Stomach smooth muscle (tissue), 2 donors: ENCODE results near the gene ATP8B3.

Experiments used
- H3K27ac ChIP-seq: one replicate; pipeline ENCODE4 v1.7.0; 2013; ENCODE audit warnings: mild to moderate bottlenecking, low read length, inconsistent platforms
- H3K27me3 ChIP-seq, 2 donors: one replicate each; pipeline ENCODE4 v1.7.0; 2013; ENCODE audit warnings: low read length in 2 of 2; ENCODE audit not compliant: insufficient read depth in 2 of 2, control insufficient read depth in 1 of 2
- H3K36me3 ChIP-seq, 2 donors: one replicate each; pipeline ENCODE4 v1.7.0; 2013; ENCODE audit warnings: low read length in 2 of 2; ENCODE audit not compliant: control insufficient read depth in 2 of 2, insufficient read depth in 2 of 2
- H3K4me1 ChIP-seq: one replicate; pipeline ENCODE4 v1.7.0; 2013; ENCODE audit warnings: low read length; ENCODE audit not compliant: control insufficient read depth, insufficient read depth
- H3K4me3 ChIP-seq, 2 donors: one replicate each; pipeline ENCODE4 v1.7.0; 2013; ENCODE audit warnings: low read length in 2 of 2
- H3K9ac ChIP-seq, 2 donors: one replicate each; pipeline ENCODE4 v1.7.0; 2013; ENCODE audit warnings: low read length in 2 of 2, mild to moderate bottlenecking in 1 of 2
- H3K9me3 ChIP-seq, 2 donors: one replicate each; pipeline ENCODE4 v1.7.0; 2013; ENCODE audit warnings: low read length in 2 of 2; ENCODE audit not compliant: control insufficient read depth in 2 of 2
- donor health status: healthy.
- donor health status: Pancreatic carcinoma.

ATP8B3 gene

DNA sequence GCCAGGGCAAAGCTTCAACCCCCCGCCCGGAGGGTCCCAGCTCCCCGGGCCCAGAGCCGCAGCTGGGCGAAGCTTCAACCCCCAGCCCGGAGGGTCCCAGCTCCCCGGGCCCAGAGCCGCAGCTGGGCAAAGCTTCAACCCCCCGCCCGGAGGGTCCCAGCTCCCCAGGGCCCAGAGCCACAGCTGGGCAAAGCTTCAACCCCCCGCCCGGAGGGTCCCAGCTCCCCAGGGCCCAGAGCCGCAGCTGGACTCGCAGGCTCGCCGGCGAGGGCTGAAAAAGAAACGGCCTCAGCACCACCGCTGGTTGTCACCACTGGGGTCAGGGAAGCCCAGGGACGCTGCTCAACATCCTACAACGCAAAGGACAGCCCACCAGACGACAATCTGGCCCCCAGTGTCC, 31.0 kb upstream of the ATP8B3 start:
- Histone ChIP-seq H3K9me3 (no peaks in the 10 kb centered on the region), H3K27me3 (no peaks in the 10 kb centered on the region), H3K4me3 (no peak overlapping the region), H3K27ac (no peak overlapping the region), H3K9ac (no peak overlapping the region), H3K4me1 (peaks cover 58% of the 10 kb centered on the region), H3K36me3 (peaks cover 0 to 7% of the 10 kb centered on the region in 2 donors)

DNA sequence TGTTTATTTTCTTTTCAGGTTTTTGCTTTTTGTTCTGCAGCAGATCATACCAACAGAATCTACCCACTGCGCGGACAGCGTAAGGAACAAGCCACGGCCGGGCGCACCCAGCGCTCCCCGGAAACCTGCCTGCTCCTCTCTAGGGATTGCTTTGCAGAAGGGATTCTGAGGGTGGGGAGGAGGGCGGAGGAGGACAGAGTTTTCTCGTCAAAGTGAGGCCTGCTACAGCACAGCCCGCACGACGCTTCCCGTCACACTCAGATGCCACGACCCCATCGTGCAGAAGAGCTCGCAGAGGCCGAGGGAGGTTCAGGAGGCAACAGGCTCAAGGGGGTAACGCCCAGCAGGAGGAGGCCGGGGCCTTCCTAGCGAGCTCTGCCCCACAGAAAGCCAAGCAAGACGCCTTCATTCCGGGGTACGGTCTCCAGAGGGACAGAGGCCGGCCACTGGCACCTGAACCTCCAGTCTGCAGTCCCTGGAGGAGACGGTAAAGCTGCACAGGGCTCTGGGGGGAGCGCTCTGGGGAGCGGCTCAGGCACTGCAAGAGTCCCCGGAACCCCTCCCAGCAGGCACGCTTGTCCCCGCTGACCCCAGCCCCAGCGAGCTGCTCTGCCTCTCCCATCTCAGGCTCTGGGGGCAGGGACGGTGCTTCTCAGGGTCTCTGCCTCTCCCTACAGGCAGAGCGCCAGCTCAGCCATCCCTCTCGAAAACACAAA, 29.3 kb upstream of the ATP8B3 start:
- Histone ChIP-seq H3K27ac (no peak overlapping the region), H3K27me3 (no peaks in the 10 kb centered on the region), H3K4me3 (peak overlapping the region in 1 of 2 donors; percentile 22), H3K9ac (no peak overlapping the region), H3K36me3 (peaks cover 0 to 7% of the 10 kb centered on the region in 2 donors), H3K9me3 (no peaks in the 10 kb centered on the region), H3K4me1 (peaks cover 57% of the 10 kb centered on the region)

DNA sequence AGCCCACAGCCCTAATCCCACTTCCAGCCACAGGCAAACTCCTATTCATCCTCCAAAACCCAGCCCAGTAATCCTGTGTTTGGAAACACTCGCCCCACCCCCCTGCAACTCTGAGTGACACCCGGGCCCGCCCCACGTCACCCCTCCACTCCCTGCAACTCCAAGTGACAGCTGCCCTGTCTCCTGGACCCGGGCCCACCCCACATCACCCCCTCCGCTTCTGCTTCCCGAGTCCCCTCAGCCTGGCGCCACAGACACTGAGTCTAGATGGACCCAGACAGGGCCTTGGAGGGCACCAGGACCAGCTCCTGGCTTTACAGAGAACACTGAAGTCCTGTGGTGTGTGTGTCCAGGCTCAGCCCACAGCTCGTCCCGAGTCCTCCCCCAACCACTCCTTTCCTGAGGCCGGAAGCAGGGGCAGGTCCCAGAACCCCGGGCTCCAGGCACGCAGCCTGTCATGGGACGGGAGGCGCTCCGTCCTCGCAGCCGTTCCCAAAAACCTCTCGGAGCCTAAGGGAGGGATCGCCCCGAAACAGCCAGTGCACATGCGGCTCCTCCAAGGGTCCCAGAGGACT, 28.6 kb upstream of the ATP8B3 start:
- Histone ChIP-seq H3K9ac (no peak overlapping the region), H3K4me3 (peak overlapping the region in 1 of 2 donors; percentile 22), H3K27ac (no peak overlapping the region), H3K27me3 (no peaks in the 10 kb centered on the region), H3K36me3 (peaks cover 0 to 7% of the 10 kb centered on the region in 2 donors), H3K9me3 (no peaks in the 10 kb centered on the region), H3K4me1 (peaks cover 49% of the 10 kb centered on the region)

DNA sequence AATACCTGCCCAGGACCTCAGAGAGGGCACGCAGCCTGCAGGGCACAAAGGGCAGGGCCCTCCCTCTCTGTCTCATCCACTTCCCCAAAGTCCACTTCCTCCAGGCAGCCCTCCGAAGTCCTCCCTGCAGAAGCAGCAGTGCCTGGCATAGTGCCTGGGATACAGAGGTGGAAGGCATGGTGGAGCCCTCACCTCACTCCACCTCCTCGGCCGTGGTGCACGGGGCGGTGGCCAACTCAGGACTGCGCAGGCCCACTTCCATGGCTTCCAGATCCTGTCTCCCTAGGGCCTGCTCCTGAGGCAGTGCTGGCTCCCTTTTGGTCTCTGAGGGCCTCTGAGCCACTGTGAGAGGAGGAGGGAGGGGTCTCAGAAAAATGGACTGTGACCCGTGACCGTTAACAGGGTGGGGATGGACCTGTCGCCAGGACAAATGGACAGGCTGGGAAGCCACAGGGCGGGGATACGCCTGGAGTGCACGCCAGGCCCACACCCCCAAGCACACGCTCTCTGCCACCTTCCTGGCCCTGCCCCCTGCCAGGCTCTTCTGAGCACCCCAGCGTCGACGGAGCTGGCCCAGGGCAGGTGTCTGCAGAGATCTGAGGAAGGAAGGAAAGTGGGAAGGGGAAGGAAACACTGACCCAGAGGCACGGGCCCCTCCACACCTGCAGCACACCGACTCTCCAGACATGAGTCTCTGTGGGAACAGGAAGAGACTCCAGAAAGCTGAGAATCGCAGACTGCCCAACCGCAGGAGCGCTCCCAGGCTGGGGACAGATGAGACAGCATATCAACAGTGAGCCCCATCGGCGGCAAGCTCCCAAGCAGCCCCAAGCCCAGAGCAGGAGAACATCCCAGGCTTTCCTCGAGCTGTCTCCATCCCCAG, 27.8 kb upstream of the ATP8B3 start:
- no peaks in the 10 kb centered on the region for H3K9me3 ChIP-seq
- H3K4me3 ChIP-seq = no peak overlapping the region
- H3K27me3 ChIP-seq = no peaks in the 10 kb centered on the region
- H3K36me3 ChIP-seq = peaks cover 0 to 7% of the 10 kb centered on the region in 2 donors
- peaks cover 42% of the 10 kb centered on the region for H3K4me1 ChIP-seq
- H3K27ac ChIP-seq = no peak overlapping the region
- H3K9ac ChIP-seq = no peak overlapping the region

DNA sequence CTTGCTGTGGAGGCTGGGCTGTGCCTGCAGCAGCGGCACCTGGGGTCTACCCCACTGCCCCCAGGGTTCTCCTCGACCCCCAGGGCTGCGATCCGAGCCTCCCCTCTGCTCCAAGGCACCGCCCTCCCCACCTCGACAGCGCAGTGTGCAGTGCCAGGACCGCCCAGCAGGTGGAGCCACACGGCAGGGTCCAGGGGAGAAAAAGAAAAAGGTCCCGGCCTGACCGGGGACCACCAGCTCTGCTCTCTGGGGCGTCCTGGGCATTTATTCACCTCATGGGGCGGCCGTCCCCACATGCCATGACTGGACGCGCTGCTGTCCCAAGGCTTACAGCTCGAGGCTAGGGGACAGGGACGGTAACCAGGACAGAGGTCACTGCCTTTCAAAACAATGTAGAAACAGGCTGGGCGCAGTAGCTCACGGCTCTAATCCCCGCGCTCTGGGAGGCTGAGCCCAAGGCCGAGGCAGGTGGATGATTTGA, 25.6 kb upstream of the ATP8B3 start:
- Histone ChIP-seq H3K9me3 (no peaks in the 10 kb centered on the region), H3K4me3 (no peak overlapping the region), H3K27ac (no peak overlapping the region), H3K36me3 (peaks cover 0 to 7% of the 10 kb centered on the region in 2 donors), H3K4me1 (peaks cover 28% of the 10 kb centered on the region), H3K27me3 (no peaks in the 10 kb centered on the region), H3K9ac (no peak overlapping the region)

DNA sequence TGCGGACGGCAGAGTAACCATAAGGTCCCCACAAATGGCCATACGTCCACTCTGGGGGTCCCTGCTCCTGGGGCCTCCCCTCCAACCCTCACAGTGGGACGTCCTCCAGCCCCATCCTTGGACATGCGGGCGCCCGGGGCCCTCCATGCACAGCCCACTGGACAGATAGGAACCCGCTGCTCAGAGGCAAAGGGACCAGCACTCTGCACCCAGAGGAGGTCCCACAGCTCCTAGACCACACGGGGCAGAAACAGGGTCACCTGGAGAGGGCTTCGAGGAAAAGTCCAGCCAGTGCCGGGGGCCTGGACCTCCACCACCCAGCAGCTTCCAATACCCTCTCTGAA, 25.1 kb upstream of the ATP8B3 start:
- H3K36me3 ChIP-seq = peaks cover 0 to 7% of the 10 kb centered on the region in 2 donors
- no peak overlapping the region for H3K27ac ChIP-seq
- peaks cover 24% of the 10 kb centered on the region for H3K4me1 ChIP-seq
- H3K4me3 ChIP-seq = no peak overlapping the region
- no peak overlapping the region for H3K9ac ChIP-seq
- no peaks in the 10 kb centered on the region for H3K9me3 ChIP-seq
- no peaks in the 10 kb centered on the region for H3K27me3 ChIP-seq

DNA sequence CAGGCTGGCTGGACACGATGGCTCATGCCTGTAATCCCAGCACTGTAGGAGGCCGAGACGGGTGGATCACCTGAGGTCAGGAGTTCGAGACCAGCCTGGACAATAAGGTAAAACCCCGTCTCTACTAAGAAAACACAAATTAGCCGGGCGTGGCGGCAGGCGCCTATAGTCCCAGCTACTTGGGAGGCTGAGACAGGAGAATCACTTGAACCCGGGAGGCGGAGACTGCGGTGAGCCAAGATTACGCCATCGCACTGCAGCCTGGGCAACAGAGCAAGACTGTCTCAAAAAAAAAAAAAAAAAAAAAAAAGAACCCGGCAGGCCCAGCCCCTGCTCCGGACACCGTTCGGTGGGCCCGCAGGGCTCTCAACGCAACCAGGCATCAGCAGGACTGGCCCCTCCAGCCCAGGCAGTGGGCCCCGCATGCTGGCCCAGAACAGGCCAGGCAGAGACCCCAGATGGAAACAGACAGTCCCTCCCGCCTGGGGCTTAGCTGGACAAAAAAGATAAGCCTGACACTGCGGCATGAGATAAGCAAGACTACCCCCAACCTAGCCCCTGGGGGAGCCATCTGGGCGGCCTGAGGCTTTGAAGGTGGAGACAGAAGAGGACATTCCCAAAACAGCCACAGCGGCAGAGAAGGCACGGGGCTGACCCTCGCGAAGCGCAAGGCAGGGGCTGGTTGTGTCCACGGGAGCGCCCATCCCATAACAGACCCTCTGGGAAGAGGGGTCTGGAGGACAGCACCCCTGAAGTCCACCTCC, 24.6 kb upstream of the ATP8B3 start:
- H3K36me3 ChIP-seq = peaks cover 0 to 7% of the 10 kb centered on the region in 2 donors
- no peak overlapping the region for H3K4me3 ChIP-seq
- H3K27me3 ChIP-seq = no peaks in the 10 kb centered on the region
- H3K27ac ChIP-seq = no peak overlapping the region
- no peak overlapping the region for H3K9ac ChIP-seq
- no peaks in the 10 kb centered on the region for H3K9me3 ChIP-seq
- H3K4me1 ChIP-seq = peaks cover 22% of the 10 kb centered on the region

DNA sequence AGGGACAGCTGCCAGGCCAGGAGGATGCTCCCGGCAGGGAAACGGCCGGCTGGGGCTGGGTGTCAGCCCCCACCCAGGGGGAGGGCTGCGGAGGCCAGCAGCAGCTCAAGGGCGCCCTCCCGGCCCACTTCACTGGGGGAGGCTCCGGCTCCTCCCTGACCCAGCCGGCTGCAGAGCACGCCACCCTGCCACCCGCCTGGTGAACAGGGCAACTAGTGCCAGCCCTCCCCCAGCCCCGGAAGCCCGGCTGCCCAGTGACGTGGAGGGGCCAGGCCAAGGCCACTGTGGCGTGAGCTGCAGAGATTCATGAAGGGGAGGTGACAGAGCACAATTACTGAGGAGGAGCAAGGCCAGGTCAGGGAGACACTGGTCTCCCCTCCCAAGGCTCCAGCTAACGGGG, 21.5 kb upstream of the ATP8B3 start:
- H3K27ac ChIP-seq = no peak overlapping the region

DNA sequence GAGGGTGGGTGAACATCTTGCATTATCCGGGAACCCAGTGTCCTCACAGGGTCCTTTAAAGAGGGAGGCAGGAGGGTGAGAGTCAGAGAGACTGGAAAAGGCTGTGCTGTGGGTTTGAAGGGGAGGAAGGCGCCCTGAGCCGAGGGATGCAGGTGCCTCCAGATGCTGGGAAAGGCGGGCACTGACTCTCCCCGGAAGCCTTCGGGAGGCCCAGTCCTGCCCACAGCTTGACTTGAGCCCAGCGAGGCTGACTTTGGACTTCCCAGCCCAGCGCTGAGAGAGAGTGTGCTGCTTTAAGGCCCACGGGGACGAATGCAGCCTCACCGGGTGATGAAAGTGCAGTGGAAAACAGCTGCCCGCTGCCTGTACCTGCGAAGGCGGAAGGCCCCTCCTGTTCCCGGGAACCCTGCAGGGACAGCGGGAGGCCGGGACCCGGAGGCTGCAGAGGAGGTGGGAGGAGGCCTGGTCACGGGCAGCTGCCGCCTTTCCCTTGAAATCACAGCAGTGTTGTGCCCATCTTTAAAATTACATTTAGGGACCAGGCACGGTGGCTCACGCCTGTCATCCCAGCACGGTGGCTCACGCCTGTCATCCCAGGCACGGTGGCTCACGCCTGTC, 20.1 kb upstream of the ATP8B3 start:
- H3K27me3 ChIP-seq = no peaks in the 10 kb centered on the region
- peaks cover 8% of the 10 kb centered on the region for H3K4me1 ChIP-seq
- H3K9me3 ChIP-seq = no peaks in the 10 kb centered on the region
- peaks cover 0 to 5% of the 10 kb centered on the region in 2 donors for H3K36me3 ChIP-seq
- H3K4me3 ChIP-seq = no peak overlapping the region
- H3K9ac ChIP-seq = no peak overlapping the region
- no peak overlapping the region for H3K27ac ChIP-seq

More for the DNA sequence above, 21.5 kb upstream of the ATP8B3 start:
- no peaks in the 10 kb centered on the region for H3K9me3 ChIP-seq
- no peaks in the 10 kb centered on the region for H3K27me3 ChIP-seq
- H3K36me3 ChIP-seq = peaks cover 0 to 7% of the 10 kb centered on the region in 2 donors
- peaks cover 14% of the 10 kb centered on the region for H3K4me1 ChIP-seq
- H3K9ac ChIP-seq = no peak overlapping the region
- no peak overlapping the region for H3K4me3 ChIP-seq

DNA sequence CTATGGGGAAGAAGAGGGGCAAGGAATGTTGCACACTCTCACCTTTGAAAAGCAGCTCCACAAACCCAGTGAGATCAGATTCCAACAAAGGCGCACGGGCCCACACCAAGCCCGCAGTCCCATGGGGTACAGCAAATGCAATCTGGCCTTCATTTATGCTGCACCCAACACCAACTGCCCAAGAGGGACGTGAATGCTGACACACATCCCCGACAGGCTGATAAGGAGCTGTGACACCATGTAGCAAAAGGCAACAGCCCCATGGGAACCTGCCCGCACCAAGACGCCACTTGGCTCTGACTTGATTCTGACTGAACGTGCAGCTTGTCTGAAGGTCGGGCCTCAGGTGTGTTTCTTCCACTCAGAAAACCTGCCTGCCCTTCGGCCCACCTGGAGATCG, 18.9 kb upstream of the ATP8B3 start:
- Histone ChIP-seq H3K27ac (no peak overlapping the region), H3K4me1 (peaks cover 10% of the 10 kb centered on the region), H3K9ac (no peak overlapping the region), H3K27me3 (no peaks in the 10 kb centered on the region), H3K36me3 (peaks cover 0 to 5% of the 10 kb centered on the region in 2 donors), H3K4me3 (no peak overlapping the region), H3K9me3 (no peaks in the 10 kb centered on the region)
